GM20000 (cell line): Measurements from ENCODE around the gene PRSS2.

ENCODE experiments used
- DNase-seq: peaks from one replicate; pipeline ENCODE4 v3.0.0; 2012; ENCODE audit warnings: low spot score
- CTCF ChIP-seq: IDR thresholded peaks from 2 replicates; pipeline ENCODE4 v1.5.1; 2012; ENCODE audit warnings: mild to moderate bottlenecking, control low read depth; ENCODE audit errors: extremely low read depth, missing control alignments

The PRSS2 gene

GRCh38 chr7:142796001-142796500, 25.3 kb downstream of the PRSS2 start:
- TF ChIP-seq CTCF: no peak
- DNase-seq: no peak

- DNase-seq: peak; percentile 42
- TF ChIP-seq CTCF: no peak
Measured at GRCh38 chr7:142796501-142797390, 26.0 kb downstream of the PRSS2 start.

- no peak for TF ChIP-seq CTCF
- DNase-seq: peak; percentile 58
Measured at GRCh38 chr7:142797391-142798377, 26.9 kb downstream of the PRSS2 start.

- no peak for DNase-seq
Measured at GRCh38 chr7:142798451-142799436, 28.0 kb downstream of the PRSS2 start.

GRCh38 chr7:142799437-142799835, 28.7 kb downstream of the PRSS2 start:
- TF ChIP-seq CTCF: no peak
- no peak for DNase-seq

More at GRCh38 chr7:142798451-142799436, 28.0 kb downstream of the PRSS2 start:
- TF ChIP-seq CTCF: no peak

- no peak for TF ChIP-seq CTCF
- no peak for DNase-seq
Measured at GRCh38 chr7:142800088-142800487, 29.3 kb downstream of the PRSS2 start.
